Middle frontal gyrus (tissue), 1 donor: Measurements from ENCODE around the gene CIZ1.

Source experiments
- DNase-seq: peaks from one replicate; pipeline ENCODE4 v3.0.0-alpha.2; 2015; ENCODE audit warnings: low spot score; ENCODE audit errors: extremely low spot score

Gene CIZ1

DNA sequence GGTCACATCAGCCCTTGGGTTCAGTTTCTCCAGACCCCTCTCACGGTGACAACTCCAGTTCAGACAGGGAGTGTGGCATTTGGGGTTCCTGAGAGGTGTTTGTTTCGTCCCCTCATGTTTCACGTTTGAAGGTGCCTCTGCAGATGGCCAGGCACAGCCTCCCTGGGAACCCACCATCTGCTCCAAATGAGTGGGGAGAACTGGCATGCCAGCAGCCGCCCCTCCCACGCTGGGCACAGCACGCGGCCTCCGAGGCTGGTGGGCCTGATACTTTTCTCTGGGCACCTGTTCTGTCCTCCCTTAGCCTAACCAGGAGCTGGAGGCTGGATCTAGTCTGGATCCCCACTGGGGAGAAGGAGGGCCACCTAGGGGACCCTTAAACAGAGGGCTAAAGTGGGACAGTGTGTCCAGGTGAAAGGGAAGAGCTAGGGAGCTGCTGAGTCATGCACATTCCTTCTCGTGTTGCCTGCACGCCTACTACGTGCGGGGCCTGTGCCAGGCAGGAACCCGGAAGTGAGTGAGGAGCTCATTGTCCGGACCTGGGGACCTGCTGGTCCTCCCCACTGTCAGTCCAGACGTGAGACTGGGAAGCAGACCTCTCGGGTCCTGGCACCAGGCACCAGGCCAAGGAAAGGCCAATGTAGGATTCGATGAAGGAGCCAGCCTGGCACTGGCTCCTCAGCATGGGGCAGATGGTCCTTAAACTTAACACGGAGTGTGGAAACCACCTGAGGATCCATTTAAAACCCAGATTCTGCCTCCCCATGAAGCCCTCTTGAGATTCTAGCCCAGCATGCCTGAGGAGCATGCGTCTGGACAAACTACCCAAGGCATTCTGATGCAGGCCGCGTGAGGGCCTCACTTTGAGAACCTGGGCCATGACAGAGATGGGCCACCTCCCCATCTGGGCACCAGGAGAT, 23.5 kb upstream of the CIZ1 start:
- DNase-seq, result no peak

DNA sequence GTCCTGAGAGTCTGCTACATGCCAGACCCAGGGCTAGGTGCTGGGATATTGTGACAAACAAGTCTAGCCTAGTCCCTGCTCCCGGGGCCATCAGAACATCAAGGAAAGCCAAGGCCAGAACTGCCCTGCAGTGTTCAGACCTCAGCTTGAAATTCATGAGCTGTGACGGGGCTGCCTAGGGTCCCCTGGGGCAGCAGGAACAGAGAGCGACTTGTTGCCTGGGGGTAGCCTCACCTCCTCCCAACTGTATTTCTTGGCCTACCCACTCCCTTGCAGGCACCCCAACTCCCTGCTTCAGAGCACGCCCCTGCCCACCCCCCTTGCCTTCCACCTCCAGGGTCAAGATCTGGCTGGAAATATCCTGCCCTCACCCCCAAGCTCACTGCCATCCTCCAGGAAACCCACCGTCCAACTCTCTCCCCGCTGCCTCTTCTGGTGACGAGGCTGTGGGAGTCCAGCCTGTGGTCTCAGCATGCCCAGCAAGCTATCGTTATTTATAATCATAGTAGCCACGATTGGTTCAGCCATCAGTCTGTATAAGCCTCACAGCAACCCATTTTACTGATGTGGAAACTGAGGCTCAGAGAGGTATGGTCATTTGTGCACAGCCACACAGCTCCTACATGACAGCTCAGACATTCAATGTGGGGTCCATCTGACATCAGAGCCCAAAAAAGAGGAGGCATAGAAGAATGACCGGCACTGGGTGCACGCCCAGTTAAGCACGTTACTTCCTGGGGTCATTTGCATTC, 22.6 kb upstream of the CIZ1 start:
- DNase-seq, result no peak

DNA sequence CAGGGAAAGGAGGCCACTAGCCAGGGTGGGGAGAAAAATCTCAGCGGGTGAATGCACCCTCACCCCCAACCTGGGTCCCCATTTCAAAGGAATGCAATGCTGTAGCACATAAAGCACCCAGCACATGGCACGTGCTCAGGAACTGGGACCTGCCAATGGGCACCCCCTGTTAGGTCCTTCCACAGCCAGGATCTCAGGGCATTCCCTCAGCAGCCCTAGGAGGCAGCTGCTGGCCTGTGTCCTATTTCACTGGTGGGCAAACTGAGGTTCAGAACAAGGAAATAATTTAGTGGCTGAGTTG, 20.6 kb upstream of the CIZ1 start:
- DNase-seq, result no peak

DNA sequence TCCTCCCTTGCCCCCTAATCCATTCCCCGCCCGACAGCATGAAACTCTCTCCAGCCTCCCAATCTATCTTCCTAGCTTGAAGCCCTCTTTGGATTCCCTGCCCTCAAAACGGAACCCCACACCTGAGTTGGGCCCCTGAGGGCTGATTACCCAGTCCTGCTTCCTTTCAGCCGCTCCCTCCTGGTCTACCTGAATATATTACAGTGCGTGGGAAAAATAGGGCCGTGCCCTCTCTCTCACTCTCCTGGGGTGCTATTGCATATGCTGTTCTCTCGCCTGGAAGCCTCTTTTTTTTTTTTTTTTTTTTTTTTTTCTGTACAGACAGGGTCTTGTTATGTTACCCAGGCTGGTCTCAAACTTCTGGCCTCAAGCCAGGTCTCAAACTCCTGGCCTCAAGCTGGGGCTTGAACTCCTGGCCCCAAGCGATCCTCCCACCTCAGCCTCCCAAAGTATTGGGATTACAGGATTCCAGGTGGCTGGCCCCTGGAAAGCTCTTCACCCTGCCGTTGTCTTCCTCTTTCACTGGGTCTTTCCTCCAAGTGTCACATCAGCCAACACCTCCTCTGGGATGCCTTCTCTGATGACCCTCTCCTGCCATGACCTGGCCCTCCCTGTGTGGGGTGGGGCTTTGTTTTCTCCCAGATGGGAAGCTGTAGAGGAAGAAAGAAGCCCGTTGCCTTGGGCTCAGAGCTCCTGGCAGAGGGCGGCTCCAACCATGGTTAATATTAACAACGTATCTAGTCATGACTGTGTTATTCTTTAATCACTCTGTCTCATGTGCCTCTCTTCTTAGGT, 20.0 kb upstream of the CIZ1 start:
- DNase-seq, result no peak

DNA sequence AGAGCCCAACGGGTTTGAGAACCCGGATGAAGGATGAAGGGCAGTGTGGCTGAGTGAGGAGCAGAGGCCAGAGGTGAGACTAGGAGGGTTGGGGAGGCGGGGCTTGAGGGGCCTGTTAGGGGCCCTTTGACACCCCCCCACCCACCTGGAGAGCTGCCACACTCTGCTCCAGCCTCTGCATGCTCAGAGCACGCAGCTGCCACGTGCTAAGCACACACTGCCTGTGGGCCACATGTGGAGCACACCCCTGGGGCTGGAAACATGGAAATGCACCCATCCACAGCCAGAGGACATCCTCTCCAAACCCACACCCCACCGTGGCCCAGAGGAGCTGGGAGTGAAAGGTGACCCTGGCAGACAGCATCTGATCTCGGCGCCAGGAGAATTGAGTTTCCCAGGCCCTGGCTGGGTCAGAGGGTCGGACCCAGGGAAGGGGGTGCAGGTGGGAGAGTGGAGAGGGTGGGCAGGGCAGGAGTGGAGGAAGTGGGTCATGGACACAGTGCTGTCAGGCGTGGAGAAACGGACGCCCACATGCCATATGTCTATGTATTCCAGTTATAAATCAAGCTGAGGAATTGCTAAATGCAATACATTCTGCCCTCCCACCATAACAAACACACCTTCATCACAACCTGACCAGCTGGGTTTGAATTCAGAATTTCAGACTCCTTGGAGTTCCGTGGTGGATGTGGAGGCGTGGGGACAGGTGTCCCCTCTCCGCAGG, 17.7 kb upstream of the CIZ1 start:
- DNase-seq, result no peak

DNA sequence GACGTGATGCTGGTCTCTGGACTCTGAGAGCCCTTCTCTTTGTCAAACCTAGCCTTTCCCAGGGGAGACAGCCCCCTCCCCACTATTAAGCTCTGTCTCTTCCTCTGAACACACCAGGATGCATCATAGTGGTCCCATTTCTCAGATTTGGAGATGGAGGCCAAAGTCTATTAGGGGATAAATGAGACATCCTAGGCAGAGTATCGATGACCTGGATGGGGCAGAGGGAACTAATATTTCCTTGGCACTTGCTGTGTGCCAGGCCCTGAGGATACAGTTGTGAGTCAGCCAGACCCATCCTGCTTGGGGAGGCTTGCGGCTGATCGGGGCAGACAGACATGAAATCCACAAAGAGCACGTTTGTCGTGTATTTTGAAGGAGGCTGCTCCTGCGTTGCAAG, 17.0 kb upstream of the CIZ1 start:
- DNase-seq, result no peak

DNA sequence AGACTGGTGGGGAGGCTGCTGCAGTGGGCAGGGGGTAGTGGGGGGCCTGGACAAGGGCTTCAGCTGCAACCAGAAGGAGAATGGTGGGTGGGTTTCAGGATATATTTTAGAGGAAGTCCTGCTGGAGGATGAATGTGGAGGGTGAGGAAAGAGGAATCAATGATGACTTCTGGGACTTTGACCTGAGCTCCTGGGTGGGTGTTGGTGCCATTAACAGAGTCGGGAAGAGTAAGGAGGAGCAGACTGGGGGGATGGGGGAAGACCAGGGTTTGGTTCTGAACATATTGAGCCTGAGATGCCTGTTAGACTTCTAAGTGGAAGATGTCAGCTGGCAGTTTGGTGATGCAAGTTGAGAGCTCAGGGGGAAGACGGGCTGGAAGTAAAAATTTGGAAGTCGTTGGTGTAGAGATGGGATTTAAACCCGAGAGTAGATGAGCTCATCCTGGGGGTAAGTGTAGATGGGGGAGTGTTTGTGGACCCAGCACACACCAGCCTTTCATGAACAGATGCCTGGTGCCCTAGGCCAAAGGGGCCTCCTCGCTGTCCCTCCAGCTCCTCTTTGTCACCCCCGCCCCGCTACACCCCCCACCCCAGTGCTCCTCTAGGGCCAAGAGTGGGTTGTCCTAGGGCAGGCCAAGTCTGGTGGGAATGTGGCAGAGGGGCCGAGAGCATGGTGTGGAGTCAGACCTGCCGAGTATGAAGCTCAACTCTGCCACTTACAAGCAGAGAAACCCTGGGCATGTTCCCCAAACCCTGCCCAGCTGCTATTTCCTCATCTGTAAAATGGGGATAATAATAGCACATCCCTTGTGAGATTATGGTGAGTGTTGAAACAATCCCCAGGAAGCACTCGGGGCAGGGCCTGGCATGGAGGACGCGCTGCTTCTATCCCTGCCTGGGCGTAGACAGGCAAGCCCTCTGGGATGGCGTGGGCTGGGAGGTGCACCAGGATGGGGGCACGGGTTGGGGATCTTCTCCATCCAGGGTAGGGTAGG, 15.8 kb upstream of the CIZ1 start:
- no peak for DNase-seq

DNA sequence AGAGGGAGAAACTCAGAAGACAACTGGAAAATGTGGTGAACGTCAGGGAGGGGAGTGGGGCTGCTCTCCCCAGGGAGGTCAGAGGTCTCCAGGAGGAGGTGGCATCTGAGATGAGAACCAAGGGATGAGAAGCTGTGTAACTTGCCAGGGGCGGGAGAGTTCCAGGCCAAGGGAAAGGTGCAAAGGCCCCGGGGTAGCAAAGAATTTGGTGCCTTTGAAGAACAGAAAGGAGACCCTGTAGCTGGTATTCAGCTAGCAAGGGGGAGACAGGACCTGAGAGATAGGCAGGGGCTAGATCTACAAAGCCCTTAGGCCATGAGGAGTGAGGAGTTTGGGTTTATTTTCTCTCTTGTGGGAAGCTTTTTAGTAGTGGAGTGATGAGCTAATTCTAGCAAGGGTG, 15.1 kb upstream of the CIZ1 start:
- DNase-seq, result no peak

DNA sequence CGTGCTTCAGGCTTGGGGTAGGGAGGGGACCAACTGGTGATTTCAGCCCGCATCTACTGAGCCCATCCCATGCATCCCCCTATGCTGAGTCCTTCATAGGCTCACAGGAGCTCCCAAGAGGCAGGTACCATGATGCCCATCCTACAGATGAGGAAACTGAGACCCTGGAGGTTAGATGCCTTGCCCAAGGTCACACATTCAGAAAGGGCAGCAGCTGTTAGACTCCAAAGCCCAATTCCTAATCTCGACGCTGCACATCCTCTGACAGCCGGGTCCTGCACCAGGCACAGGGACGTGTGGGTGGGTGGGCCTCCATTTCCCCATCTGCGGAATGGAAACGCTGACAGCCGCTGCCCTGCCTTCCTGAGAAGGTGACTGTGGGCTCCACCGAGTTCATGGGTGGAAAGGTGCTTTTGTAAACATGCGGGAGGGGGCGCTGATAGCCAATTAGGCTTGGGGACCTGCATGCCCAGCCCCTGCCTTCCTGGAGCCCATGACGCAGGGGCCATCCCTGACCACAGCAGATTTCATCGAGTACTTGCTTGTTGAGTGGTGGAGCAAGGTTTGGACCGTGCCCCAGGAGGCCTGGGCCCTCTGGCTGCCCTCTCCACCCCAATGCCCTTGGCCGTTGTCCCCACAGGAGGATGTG, 14.0 kb upstream of the CIZ1 start:
- DNase-seq, result no peak

DNA sequence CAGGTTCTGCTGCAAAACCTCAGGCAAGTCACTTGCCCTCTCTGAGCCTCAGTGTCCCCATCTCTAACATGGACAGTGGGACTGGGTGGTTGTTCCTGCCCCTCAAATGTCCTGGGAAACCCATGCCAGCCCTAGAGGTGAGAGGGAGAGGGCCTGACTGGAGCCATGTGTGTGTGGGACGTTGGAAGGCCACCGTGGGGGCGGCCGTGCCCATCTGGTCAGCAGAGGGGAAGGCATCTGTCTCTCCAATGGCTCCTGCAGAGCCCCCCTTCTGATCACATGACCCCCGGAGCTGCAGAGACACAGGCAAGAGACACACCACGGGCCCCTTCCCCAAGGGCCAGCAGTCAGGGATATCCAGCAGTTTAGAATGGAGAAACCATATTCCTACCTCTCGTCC, 13.5 kb upstream of the CIZ1 start:
- no peak for DNase-seq

DNA sequence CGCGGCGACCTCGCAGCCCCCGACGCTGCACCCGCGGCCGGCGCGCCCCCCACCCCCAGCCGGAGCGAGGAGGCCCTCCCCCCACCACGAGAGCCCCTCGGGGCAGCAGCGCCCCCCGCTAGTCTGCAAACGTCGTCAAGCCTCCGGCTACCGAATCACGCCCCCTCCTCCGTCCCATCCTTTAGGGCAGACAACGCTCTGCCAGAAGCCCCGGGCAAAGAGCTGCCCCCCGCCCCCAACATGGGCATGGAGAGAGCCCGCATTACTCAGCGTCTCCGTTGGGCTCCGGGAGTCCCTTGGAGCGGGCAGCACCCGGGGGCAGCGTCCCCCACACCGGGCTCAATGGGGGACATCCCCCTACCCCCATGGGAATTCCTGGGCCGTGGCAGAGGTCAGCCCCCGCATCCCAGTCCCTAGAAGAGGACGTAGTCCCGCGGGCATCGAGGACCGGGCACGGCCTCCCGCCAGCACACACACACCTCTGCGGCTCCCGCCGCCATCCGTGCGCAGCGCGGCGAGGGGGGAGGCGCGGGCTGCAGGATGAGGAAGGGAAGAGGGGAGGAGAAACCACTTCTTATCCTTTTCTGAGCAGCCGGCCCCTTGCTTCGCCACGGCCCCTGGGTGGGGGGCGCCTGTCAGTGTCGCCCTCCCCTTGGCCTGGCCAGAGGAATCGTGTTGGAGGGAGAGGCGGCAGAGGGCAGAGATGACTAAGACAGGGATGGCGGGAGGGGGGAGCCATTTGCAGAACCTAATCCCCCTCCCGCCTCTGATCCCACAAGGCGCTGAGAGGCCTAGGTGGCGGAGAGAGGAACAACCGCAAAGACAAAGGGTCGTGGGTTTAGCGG, 12.6 kb upstream of the CIZ1 start:
- DNase-seq, result no peak

DNA sequence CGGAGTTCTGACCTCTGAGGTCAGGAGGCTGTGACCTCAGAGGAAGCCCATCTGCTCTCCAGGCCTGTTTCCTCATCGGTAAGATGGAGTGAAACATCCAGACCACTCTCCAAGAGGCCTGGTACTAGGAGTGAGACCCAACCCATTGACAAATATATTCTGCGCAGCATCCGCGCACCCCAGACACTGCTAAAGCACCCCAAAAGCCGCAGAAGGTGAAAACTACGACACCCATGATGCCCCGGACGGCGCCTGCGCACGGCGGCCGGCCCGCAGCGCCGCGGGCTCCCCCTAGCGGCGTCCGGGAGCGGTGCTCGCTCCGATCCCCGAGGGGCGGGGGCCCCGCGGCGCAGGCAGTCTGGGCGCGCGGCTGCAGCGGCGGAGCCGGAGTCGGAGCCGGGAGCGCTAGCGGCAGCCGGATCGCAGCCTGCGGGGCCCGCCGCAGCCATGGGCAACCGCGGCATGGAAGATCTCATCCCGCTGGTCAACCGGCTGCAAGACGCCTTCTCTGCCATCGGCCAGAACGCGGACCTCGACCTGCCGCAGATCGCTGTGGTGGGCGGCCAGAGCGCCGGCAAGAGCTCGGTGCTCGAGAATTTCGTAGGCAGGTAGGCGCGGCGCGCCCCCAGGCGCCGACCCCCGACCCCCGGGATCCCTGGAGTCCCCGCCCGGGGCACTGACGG, 11.8 kb upstream of the CIZ1 start, which contains the start of gene DNM1:
TSS of gene DNM1 (plus strand) at position 356 of the 683 bp plus-strand sequence. CDS start at position 448, 92 bp downstream.
- DNase-seq, result no peak

DNA sequence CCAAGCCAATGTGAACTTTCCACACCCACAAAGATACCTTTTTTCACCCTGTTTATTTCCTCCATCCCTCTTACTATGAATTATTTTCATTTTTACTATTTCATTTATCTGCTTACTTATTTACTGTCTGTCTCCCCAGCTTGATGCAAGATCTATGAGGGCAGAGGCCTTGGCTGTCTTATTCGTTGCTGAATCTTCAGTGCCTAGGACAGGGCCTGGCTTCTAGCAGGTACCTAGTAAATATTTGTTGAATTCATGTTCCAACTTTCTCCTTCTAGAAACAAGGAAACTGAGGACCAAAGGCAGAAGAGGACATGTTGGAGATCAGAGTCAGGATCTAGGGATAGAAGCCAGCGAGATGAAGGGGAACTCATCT, 11.3 kb upstream of the CIZ1 start:
- no peak for DNase-seq

DNA sequence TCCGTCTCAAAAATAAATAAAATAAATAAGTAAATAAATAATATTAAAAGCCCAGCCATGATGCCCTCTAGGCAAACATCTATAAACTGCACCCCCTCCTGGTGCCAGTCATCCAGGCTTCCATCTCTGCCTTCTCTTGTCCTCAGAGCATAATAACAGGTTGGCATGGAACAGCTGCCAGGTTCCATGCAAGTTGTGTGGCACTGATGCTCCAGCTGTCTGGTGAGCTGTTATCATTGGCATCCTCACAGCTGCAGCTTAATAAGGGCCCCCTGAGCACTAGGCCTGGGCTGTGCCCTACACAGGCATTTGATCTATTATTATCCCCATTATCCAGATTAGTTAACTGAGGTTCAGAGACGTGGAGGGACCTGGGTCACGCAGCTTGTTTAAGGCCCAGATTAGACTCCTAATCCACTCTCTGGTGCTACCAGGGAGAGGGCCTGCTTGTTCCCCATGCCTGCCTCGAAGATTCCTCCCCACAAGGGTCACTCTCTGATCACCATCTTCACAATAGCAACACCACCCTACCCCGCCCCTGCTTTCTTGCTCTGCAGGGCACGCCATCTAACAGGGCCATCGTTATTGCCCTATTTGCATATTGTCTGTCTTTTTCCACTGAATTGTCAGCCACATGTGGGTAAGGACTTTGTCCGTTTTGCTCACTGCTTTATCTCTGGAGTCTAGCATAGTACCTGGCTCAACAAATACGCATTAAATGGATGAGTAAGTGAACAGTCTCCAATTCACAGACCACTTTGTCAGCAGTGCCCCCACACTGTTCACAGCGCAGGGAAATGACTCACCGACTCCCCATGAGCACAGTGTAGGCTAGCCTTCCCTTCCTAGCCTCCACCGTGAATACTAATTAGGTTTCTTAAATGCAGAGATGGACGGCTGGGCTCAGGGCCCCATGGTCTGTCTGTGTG, 10.3 kb upstream of the CIZ1 start:
- no peak for DNase-seq

DNA sequence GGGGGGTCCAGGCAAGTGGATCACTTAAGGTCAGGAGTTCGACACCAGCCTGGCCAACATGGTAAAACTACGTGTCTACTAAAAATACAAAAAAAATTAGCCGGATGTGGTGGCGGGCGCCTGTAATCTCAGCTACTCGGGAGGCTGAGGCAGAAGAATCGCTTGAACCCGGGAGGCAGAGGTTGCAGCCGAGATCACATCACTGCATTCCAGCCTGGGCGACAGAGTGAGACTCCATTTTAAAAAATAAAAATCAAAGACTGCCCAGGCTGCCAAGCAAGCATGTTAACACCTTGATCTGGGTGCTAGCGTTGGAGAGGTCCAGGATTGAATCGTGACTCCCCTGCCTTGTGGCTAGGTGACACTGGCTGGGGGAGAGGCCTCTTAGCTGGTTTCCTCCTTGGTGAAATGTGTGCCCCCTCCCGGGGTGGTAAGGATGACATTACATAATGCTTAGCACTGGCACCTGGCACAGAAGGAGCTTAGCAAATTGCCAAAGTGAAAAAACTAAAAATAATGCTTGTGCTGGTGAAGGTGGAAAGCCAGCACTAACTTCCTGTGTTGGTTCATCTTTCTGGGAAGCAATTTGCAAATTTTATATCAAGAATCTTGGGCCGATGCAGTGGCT, 2.2 kb upstream of the CIZ1 start:
- DNase-seq, result no peak

DNA sequence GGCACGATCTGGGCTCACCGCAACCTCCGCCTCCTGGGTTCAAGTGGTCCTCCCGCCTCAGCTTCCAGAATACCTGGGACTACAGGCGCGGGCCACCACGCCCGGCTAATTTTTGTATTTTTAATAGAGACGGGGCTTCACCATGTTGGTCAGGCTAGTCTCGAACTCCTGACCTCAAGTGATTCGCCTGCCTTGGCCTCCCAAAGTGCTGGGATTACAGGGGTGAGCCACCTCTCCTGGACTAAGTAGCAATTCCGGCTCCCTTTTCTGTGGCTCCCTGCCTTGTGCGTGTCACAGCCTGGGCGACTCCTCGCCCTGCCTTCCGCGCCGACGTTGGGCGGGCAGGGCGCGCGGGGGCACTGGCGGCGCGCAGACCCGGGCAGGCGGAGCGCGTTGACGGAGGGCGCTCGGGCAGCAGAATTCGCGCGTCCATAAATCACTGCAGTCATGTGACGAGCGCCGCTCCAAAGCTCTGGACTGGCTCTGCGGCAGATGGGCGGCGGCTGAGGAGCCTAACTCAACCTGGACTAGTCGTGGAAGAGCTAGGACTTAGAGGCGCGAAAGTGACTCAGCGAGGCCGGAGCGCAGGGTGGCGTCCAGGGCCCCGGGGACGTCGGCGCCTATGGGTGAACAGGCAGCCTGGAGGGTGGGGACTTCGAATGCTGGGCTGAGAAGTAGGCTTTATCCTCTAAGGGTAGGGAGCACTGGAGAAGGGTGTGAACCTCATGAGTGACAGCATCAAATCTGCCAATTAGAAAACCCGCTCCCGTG, 1.4 kb upstream of the CIZ1 start:
- no peak for DNase-seq
